ENCODE data around the gene FAM234B. TPM values are rescaled to one million over a fixed set of nuclear protein-coding genes. Genes with fewer than 3 reads are reported as not detected.

Gene FAM234B
- total RNA-seq, 1 experiment from 2014 or later = 25.9 TPM

DNA sequence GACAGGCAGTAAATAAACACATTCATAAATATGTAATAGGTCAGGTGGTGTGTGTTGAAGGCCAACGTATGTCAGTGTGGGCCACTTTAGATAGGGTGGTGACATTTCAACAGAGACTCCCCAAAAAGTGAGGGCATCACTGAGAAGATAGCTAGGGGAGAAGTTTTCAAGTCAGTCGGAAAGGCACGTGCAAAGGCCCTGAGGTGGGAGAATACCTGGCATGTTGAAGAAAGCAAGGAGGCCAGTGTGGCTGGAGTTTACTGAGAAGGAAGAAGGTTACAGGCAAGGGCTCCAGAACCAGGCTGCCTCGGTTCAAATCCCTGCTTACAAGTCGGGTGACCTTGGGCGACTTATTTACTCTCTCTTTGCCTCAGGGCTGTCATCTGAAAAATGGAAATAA is 33.1 kb upstream of the FAM234B start (continued):
- no peak for TF ChIP-seq TCF7 (CRISPR knock-in tag; IDR thresholded peaks at IDR 0.05; ENCODE audit: low read depth)
- no peak for TF ChIP-seq GTF2I (CRISPR knock-in tag; conservative IDR thresholded peaks at IDR 0.05)

DNA sequence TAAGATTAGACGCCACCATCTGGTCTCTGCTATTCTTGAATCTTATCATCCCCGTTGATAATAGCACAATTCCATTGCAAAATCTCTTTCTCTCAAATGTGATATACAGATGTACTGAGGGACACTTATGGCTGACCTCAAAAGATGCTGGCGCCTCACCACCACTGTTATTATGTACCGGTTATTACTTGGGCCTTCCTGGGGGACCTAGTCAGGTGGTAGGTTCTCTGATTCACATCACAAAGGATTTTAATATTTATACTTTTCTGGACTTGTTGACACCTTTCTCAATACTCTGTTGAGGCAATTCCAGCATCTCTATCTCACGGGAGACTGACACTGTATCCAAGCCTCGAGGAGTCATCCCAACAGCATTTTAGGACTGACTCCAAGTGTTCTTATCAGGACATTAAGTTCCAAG is 21.3 kb upstream of the FAM234B start:
- no peak for ATAC-seq
- TF ChIP-seq, protein P1, sequence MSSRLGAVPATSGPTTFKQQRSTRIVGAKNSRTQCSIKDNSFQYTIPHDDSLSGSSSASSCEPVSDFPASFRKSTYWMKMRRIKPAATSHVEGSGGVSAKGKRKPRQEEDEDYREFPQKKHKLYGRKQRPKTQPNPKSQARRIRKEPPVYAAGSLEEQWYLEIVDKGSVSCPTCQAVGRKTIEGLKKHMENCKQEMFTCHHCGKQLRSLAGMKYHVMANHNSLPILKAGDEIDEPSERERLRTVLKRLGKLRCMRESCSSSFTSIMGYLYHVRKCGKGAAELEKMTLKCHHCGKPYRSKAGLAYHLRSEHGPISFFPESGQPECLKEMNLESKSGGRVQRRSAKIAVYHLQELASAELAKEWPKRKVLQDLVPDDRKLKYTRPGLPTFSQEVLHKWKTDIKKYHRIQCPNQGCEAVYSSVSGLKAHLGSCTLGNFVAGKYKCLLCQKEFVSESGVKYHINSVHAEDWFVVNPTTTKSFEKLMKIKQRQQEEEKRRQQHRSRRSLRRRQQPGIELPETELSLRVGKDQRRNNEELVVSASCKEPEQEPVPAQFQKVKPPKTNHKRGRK (CRISPR knock-in tag; IDR thresholded peaks at IDR 0.05; ENCODE audit: borderline replicate concordance) = no peak
- TF ChIP-seq, protein P2, sequence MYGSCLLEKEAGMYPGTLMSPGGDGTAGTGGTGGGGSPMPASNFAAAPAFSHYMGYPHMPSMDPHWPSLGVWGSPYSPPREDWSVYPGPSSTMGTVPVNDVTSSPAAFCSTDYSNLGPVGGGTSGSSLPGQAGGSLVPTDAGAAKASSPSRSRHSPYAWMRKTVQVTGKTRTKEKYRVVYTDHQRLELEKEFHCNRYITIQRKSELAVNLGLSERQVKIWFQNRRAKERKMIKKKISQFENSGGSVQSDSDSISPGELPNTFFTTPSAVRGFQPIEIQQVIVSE (CRISPR knock-in tag; IDR thresholded peaks at IDR 0.05; ENCODE audit: borderline replicate concordance) = no peak
- TF ChIP-seq, protein P3, sequence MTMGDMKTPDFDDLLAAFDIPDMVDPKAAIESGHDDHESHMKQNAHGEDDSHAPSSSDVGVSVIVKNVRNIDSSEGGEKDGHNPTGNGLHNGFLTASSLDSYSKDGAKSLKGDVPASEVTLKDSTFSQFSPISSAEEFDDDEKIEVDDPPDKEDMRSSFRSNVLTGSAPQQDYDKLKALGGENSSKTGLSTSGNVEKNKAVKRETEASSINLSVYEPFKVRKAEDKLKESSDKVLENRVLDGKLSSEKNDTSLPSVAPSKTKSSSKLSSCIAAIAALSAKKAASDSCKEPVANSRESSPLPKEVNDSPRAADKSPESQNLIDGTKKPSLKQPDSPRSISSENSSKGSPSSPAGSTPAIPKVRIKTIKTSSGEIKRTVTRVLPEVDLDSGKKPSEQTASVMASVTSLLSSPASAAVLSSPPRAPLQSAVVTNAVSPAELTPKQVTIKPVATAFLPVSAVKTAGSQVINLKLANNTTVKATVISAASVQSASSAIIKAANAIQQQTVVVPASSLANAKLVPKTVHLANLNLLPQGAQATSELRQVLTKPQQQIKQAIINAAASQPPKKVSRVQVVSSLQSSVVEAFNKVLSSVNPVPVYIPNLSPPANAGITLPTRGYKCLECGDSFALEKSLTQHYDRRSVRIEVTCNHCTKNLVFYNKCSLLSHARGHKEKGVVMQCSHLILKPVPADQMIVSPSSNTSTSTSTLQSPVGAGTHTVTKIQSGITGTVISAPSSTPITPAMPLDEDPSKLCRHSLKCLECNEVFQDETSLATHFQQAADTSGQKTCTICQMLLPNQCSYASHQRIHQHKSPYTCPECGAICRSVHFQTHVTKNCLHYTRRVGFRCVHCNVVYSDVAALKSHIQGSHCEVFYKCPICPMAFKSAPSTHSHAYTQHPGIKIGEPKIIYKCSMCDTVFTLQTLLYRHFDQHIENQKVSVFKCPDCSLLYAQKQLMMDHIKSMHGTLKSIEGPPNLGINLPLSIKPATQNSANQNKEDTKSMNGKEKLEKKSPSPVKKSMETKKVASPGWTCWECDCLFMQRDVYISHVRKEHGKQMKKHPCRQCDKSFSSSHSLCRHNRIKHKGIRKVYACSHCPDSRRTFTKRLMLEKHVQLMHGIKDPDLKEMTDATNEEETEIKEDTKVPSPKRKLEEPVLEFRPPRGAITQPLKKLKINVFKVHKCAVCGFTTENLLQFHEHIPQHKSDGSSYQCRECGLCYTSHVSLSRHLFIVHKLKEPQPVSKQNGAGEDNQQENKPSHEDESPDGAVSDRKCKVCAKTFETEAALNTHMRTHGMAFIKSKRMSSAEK (CRISPR knock-in tag; IDR thresholded peaks at IDR 0.05; ENCODE audit: borderline replicate concordance) = no peak
- TF ChIP-seq, protein P4, sequence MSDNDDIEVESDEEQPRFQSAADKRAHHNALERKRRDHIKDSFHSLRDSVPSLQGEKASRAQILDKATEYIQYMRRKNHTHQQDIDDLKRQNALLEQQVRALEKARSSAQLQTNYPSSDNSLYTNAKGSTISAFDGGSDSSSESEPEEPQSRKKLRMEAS (CRISPR knock-in tag; IDR thresholded peaks at IDR 0.05) = no peak
- TF ChIP-seq EMX1 (CRISPR knock-in tag; IDR thresholded peaks at IDR 0.05) = no peak
- no peak for TF ChIP-seq TP53 (CRISPR knock-in tag; IDR thresholded peaks at IDR 0.05)
- no peak for TF ChIP-seq ATF1 (CRISPR knock-in tag; IDR thresholded peaks at IDR 0.05)
- no peak for TF ChIP-seq IRF2 (CRISPR knock-in tag; IDR thresholded peaks at IDR 0.05; ENCODE audit: borderline replicate concordance, low read depth)
- TF ChIP-seq, protein P5, sequence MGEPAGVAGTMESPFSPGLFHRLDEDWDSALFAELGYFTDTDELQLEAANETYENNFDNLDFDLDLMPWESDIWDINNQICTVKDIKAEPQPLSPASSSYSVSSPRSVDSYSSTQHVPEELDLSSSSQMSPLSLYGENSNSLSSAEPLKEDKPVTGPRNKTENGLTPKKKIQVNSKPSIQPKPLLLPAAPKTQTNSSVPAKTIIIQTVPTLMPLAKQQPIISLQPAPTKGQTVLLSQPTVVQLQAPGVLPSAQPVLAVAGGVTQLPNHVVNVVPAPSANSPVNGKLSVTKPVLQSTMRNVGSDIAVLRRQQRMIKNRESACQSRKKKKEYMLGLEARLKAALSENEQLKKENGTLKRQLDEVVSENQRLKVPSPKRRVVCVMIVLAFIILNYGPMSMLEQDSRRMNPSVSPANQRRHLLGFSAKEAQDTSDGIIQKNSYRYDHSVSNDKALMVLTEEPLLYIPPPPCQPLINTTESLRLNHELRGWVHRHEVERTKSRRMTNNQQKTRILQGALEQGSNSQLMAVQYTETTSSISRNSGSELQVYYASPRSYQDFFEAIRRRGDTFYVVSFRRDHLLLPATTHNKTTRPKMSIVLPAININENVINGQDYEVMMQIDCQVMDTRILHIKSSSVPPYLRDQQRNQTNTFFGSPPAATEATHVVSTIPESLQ (CRISPR knock-in tag; IDR thresholded peaks at IDR 0.05) = no peak
- TF ChIP-seq MXD4 (CRISPR knock-in tag; IDR thresholded peaks at IDR 0.05; ENCODE audit: borderline replicate concordance) = no peak
- no peak for TF ChIP-seq SMAD4 (CRISPR knock-in tag; IDR thresholded peaks at IDR 0.05)
- TF ChIP-seq ZNF232 (CRISPR knock-in tag; IDR thresholded peaks at IDR 0.05) = no peak
- no peak for TF ChIP-seq ESRRA (CRISPR knock-in tag; IDR thresholded peaks at IDR 0.05; ENCODE audit: borderline replicate concordance)
- no peak for TF ChIP-seq ZNF423 (CRISPR knock-in tag; IDR thresholded peaks at IDR 0.05)
- TF ChIP-seq, protein P6, sequence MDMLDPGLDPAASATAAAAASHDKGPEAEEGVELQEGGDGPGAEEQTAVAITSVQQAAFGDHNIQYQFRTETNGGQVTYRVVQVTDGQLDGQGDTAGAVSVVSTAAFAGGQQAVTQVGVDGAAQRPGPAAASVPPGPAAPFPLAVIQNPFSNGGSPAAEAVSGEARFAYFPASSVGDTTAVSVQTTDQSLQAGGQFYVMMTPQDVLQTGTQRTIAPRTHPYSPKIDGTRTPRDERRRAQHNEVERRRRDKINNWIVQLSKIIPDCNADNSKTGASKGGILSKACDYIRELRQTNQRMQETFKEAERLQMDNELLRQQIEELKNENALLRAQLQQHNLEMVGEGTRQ (CRISPR knock-in tag; IDR thresholded peaks at IDR 0.05) = no peak
- CTCF ChIA-PET = interaction anchor here (2.0 to 3.1 kb wide), 3 partner anchors 17 to 186 kb away, joined by 6 to 19 read pairs (median 11); partner anchors contain the start of gene FAM234B
- POLR2A ChIA-PET = no interaction called here
- Mint-ChIP-seq H3K27ac (no peak overlapping the region), H3K9me3 (no peaks in the 10 kb centered on the region), H3K36me3 (no peaks in the 10 kb centered on the region), H3K4me3 (no peak overlapping the region), H3K27me3 (ENCODE audit: low read depth) (no peaks in the 10 kb centered on the region), H3K4me1 (peaks cover 8% of the 10 kb centered on the region)
- DNase-seq (ENCODE audit: low spot score) = no peak

All from WTC11 (cell line).